HG02588 (cell line): ENCODE measurements around the gene MLPH.

ENCODE experiments used
- ATAC-seq: cut with Tn5 transposase; IDR thresholded peaks from one replicate; pipeline ENCODE4 v1.9.1; 2021; ENCODE audit warnings: mild to moderate bottlenecking, moderate library complexity; ENCODE audit not compliant: unreplicated experiment

MLPH gene, protein sequence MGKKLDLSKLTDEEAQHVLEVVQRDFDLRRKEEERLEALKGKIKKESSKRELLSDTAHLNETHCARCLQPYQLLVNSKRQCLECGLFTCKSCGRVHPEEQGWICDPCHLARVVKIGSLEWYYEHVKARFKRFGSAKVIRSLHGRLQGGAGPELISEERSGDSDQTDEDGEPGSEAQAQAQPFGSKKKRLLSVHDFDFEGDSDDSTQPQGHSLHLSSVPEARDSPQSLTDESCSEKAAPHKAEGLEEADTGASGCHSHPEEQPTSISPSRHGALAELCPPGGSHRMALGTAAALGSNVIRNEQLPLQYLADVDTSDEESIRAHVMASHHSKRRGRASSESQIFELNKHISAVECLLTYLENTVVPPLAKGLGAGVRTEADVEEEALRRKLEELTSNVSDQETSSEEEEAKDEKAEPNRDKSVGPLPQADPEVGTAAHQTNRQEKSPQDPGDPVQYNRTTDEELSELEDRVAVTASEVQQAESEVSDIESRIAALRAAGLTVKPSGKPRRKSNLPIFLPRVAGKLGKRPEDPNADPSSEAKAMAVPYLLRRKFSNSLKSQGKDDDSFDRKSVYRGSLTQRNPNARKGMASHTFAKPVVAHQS

DNA sequence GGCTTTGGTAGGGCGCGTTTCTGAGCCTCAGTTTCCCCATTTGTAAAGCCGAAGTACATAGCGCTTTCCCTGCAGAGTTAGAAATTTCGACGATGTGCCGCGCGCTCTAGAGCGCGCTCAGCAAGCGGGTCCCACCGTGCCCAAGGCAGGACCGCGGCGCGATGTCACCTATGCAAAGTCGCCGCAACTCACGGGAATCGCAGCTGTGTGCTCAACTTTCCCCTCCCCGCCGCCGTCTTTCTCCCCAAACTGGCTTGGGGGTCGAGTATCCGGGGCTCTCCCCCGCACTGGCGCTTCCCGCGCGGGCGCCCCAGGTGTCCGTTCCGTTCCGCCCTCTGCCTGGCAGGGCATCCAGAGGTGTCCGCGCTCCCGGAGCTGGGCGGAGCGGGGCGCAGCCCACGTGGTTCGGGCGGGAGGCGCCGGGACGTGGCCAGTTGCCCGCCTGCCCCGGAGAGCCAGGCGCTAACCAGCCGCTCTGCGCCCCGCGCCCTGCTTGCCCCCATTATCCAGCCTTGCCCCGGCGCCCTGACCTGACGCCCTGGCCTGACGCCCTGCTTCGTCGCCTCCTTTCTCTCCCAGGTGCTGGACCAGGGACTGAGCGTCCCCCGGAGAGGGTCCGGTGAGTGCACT, at the start of gene MLPH:
Gene MLPH (plus strand): TSS at position 433 of the 630 bp plus-strand sequence. CDS start 6,176 bp downstream, outside the sequence.
- ATAC-seq: no peak

DNA sequence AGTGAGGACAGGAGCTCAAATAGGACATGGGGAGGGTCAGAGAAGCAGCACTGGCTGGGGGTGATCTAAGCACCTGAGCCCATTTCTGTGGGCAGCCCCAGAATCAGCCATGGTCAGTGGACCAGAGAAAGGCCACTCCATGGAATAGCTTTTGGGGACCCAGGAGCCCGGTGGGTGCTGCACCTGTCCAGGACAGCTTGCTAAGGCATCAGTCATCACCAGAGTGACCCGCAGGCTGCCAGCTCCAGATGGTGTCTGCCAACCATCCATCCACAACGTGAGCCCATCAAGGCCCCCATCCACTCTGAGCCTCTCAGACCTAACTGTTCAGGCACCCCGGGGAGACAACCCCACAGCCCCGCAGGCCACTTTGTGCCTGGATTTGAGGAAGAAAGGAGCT, 49.5 kb upstream of the MLPH start:
- ATAC-seq: no peak

DNA sequence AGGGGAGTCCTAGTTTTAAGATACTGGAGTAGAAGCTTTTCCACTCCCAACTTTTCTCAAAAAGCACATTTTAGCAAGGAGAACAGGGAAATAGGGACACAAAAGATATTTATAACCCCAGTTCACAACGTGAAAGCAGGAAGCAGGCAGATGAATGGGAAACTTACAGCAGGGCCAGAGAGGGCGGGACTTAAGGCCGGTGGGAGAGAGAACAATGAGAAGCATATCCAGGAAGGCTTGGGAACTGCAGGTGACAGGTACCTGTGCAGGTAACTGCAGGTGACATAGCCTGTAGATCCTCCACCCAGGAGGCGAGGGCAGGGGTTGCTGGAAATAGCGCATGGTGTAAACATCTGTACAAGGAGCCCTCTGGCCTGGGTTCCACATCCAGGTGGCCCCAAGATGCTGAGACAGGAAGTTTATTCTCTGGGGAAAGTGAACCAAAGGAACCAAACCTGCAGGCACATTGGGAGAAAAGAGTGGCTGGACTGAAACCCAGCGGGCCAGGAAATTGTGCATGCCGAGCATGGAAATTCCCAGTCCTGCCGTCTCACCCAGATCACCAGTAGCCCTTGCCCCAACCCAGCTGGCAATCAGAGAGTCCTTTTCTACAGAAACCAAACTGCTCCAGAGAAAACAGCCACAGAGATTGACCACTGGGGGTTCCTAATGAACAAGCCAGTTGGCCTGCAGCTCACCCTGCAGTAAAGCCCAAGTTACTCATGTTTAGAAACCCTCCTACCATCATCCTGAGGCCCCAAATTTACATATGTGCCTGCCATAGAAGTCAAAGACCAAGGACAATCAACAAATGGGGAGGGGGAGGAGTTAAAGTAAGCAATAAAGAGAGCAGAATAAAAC, 48.7 kb upstream of the MLPH start:
- no peak for ATAC-seq

DNA sequence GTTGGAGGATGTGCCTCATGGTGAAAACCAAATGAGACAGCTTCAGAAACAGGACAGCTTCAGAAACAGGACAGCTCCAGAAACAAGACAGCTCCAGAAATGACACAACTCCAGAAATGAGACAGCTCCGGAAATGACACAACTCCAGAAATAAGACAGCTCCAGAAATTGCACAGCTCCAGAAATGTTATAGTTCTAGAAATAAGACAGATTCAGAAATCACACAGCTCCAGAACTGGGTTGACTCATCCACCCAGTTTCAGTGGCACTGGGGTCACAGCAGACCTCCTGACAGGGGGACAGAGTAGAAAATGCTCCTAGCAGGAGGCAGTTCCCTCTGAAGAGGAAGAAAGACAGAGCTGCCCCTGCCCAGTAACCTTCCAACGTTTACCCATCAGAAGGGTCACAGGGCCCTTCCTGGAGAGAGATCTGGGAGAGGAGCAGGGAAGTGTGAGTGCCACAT, 46.2 kb upstream of the MLPH start:
- no peak for ATAC-seq

DNA sequence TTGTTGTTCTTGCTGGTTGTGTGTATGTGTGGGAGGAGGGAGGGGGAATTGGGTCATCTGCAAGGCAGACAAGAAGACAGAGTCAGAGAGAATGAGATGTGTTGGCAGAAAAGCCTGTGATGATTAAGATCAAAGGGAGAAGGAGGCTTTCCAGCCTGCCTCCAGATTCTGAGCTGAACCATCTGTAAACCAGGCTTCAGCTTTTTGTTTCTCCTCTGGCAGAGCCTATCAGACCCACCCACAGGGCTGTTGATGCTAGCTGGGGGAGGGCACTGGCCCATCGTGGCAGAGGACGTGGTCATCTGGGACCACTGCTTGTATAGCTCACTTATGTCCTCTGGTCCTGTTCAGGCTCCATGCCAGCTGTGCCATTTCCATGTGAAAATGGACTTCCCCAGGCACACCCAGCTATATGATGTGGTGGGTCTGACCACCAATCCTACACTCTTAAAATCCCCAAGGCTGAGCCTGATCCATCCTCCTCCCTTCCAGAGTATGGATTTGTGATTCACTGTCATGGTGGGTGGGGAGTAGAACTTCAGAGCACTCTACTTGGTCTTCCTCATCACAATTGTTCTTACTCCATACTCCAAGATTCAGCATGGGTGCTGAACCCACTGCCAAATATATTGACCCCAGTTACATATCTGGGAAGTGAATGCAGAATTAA, 45.3 kb upstream of the MLPH start:
- ATAC-seq: no peak

DNA sequence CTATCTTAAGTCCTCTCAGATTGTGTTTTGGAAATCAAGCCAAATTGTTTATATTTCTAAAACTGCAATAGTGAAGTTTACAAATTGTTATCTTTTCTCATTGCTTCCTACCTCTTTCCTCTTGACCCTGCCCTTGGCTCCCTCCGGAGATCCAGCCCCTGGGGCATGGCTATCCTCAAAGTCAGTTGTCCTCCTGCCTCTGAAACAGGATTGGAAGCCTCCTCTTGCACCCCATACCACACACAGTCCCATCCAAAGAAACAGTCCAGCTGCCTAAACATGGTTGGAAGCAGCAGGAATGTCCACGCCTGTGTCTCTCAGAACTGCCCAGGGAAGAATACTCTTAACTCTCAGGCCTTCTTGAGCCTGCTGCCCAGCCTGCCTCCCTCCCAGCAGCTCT, 43.0 kb upstream of the MLPH start:
- no peak for ATAC-seq

DNA sequence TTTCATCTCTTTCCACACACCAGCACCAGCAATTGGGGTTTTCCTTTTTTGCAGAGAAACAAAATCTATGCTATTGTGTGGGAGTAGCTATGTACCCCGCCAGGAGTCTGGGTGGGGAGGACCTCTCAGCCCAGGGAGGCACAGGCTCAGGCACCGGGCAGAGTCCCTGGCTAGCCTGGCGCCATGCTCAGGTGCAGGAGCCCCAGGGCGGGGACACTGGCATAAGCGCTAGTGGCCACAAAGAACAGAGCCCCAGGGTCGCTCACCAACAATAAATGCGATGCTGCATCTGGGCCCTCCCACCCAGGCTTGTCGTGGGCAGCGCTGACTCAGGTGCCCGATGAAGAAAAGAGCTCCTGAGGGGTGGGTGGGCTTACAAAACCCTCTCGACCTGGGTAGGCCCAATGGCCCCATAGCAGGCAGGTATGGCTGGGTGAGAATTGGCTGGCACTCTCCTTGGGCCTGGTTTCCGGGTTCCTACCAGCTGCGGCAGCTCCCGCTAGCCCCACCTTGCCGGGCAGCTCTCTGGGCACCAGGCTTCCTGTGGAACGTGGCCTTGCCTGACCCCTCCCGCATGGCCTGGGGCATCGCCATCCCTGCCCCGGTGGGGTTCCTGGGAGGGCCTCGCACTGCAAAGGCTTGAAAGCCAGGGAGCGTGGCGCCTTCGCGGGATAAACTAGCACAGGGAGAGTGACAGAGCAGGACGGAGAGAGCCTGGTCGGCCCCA, 41.3 kb upstream of the MLPH start:
- ATAC-seq: no peak

DNA sequence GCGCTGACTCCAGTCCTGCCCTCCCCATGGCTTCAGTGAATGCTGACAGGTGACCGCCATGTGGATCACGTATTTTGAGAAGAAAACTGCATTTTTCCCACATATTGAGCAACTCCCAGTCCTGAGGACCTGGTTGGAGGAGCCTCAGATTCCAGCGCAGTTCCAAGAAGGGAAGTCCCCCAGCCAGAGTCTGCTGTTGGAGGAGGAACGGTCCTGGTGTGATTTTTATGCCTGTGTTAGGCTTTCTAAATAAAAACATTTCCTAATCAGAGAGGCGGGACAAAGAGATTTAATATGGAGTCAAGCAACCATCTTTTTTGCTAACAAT, 40.7 kb upstream of the MLPH start:
- no peak for ATAC-seq

DNA sequence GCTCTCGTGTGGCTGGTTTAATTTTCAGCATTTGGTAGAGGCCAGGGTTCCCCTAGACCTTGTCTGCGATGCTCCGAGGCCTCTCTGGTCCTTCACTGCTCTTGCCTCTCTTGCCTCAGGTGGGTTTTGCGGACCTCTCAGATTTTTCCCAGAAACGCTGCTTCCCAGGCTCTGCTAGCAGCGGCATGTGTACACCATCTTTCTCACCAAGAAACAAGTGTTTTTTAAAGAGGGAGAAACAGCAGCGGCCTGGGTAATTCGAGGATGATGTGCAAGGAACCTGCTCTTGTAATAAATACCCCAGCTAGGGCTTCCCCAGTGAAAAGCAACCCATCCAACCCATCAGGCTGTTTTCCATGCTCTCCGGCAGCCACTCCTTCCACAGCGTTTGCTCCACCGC, 39.6 kb upstream of the MLPH start:
- no peak for ATAC-seq

DNA sequence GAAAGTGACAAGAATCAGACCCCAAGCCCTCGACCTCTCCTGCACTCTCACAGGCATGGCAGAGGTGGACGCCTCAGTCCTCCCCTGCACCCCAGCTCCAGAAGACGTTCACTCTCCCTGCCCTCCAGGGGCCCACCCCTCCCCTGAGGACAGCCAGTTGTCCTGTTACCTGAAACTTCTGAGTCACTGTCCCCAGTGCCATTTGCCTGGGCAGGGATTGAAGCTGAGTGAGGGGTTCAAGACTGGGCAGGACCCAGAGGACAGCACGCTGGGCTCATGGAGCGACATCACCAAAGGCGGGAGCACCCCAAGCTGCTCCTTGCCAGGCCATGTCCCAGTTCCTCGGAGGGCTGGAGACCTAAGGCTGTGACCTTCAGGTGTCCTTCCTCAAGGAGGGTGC, 38.9 kb upstream of the MLPH start:
- no peak for ATAC-seq

DNA sequence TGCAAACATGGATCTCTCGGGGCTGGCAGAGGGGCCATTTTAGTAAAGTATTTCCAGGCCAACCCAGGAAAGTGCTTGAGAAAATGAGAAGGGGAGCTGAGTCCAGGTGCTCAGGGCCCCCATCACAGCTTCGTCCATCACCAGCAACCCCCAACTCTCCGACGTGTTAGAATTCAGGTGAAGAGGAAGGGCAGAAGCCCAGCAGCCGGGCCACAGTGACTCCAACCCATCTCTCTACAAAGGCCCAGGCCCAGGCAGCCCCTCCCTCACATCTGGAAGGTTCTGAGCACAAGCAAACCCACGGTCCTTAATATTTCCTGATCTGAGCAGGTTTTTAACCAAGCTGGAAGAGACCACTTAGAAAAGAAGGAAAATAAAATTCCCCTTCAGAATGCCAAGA, 38.4 kb upstream of the MLPH start:
- ATAC-seq: no peak

DNA sequence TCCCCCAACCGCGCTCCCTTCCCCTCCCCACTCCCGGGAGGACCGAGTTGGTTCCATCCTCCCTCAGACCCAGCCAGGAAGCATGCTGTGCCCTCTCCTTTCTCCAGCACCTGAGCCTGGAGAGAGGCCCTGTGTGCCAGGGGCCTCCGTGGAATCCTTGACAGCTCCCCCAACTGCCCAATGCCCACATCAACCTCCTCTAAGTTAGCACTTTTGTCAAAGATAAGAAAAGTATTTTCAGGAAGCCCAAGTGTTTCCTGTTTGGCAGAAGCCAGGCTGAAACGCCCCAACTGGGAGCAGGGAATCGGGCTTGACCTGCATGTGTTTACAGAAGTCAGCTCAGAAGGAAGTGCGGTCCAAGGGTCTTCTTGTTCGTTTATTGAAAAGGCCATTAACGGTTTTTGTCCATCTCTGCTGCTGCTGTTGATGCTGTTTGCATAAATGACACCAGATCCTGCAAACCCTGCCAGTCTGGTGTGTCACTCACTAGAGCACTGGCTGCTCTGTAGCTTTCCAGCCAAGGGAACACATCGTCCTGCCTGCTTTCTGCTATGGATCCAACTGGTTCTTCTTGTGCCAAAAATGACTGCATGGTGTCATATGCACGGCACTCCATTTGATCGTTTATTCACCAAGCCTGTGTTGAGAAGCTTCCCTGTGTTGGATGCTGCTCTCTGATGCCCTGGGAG, 37.7 kb upstream of the MLPH start:
- ATAC-seq: no peak

DNA sequence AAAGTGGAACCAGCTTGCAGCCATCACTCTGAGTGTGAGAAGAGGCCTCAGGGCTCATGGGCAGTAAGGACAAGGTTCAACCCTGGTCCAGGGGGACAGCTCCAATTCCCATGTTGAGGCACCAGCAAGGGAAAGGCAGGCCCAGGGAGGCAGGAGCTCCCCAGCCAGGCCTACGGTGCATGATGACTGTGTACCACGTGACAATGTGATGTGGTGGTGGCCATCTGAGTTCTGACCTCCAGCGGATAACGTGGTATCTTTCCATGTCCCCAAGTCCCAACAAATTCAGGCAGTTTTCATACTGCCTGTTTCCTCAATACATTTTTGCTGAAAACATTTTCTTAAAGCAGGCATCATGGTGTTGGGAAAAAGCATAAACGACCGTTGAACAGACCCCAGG, 36.9 kb upstream of the MLPH start:
- ATAC-seq: no peak

DNA sequence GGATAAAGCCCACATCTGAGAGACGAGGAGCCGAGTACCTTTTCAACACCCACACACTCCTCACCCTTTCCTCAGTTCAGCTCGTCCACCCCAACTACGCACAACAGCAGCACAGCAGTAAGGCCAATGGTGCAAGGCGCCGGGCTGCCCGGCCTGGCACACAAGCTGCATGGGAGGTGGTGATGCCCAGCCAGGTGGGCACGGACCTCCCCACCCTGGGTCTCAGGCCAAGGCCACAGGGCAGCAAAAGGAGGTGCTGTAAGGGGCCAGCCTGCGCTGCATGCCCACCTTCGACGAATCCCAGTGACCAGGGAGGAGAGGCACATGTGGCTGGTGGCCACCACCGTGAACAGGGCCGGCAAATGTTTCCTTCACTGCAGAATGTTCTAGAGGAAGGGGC, 36.5 kb upstream of the MLPH start:
- ATAC-seq: no peak

DNA sequence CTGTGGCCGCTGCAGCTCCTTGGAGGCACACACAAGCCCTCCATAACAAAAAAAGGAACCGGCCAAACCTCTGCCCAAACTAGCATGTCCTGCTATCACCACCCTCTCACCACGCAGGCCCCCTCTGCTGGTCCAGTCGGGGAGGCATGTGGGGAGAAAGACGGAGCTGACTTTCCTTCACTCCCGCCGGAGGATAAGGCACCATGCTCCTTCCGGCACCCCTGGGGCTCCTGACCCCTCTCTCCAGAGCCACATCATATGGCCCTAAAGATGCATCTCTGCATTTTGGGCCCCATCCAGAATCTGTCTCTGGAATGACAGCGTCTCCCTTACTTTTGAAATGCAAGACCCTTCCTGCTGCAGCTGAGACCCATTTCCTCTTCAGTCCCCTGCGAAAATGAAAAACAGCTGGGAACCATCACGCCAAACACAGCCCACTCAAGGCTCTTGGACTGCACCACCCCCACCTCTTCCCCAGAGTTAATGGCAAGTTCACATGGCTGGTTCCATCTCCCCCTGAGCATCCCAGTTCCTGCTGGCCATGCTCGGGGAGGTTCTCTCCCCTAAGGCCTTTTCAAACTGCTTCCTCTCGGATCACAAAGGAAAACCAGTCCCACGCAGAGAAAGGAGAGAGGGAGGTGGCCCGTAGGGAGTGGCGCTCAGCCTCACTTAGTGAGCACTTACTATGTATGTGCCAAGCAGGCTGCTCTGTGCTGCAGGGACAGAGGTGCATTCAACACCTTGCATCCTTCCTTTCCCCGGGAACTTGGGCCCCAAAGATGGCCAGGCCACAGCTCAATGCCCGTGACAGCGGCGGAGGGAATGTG, 35.2 kb upstream of the MLPH start:
- no peak for ATAC-seq

DNA sequence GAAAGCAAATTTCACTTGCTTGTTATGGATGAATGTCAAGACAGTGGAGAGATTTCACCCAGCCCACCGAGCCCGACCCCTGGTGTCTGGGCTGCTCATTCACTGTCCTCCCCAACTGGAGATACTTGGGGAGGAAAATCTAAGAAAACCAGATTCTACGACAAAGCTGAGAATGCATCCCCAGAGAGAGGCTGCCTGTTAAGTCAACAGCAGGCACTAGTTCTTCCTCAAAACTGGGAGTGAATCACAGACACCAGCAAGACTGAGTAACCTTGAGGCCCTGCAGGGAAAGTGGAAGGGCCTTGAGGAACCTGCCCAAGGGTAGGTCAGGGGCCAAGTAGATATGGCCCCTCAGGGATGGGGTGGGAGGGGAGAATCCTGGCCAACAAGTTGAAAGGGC, 34.2 kb upstream of the MLPH start:
- ATAC-seq: no peak

DNA sequence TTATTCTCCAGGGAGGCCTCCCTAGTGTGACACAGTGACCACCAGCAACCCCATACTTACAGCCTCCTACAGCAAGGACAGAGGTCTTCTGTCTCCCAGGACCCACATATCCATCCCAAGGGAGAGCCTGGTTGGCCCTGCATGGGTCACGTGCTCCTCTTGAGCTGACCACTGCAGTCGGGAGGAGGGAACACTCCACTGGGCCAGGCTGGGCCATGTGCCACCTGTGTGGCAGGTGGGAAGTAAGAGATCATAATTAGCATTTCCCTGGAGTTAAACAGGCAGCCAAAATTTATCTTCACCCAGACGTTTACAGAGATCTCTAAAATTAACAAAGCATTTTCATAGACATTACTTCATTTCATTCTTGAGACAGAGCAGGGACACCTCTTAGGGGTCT, 33.4 kb upstream of the MLPH start:
- ATAC-seq: no peak

DNA sequence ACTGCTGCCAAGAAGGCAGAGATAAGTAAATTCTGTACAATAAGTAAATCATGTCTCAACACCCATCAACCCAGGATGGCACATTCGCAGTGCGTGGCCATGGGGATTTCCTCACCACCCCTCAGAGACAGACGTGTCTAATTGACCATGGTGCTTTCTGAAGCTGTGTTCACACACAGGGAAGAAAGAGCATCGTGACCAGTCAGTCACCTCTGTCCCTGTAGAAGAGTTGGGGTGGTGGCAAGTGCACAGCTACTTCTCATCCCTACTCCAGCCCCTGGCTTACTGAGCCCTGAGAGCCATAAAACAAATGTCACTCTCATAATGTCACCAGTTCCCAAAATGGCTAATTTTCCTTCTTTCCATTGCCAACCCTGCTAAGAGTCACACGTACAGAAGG, 31.3 kb upstream of the MLPH start:
- ATAC-seq: no peak
